Smooth muscle cell (in vitro differentiated cells): Measurements from ENCODE around the gene CCDC12. TPM values are rescaled to one million over a fixed set of nuclear protein-coding genes. Genes with fewer than 3 reads are reported as not detected.

Source experiments
- DNase-seq: peaks from one replicate; lab custom pipeline; 2025; ENCODE audit not compliant: unreplicated experiment; lab: John Stamatoyannopoulos, UW
- H2AFZ ChIP-seq: fragments of 200-600 bp; sonication (generic); 2 replicates; pipeline ENCODE4 v1.6.0; 2016; ENCODE audit warnings: antibody characterized with exemption, low read depth, mild to moderate bottlenecking
- H3F3A ChIP-seq: fragments of 200-600 bp; sonication (generic); 2 replicates; pipeline ENCODE4 v1.6.0; 2017; ENCODE audit warnings: antibody characterized with exemption, low read depth
- H3K27ac ChIP-seq: fragments of 200-600 bp; sonication (generic); 2 replicates; pipeline ENCODE4 v1.5.1; 2016; ENCODE audit warnings: low read depth, mild to moderate bottlenecking
- H3K27me3 ChIP-seq: fragments of 200-600 bp; sonication (generic); 2 replicates; pipeline ENCODE4 v1.6.1; 2016; ENCODE audit warnings: low read depth, mild to moderate bottlenecking
- H3K36me3 ChIP-seq: fragments of 200-600 bp; sonication (generic); 2 replicates; pipeline ENCODE4 v1.5.1; 2016; ENCODE audit warnings: low read depth
- H3K4me1 ChIP-seq: fragments of 200-600 bp; sonication (generic); 2 replicates; pipeline ENCODE4 v1.5.1; 2016; ENCODE audit warnings: low read depth
- H3K4me2 ChIP-seq: fragments of 200-600 bp; sonication (generic); 2 replicates; pipeline ENCODE4 v1.6.0; 2016; ENCODE audit warnings: mild to moderate bottlenecking
- H3K4me3 ChIP-seq: fragments of 200-600 bp; sonication (generic); 2 replicates; pipeline ENCODE4 v1.5.1; 2016; ENCODE audit warnings: mild to moderate bottlenecking
- H3K79me2 ChIP-seq: fragments of 200-600 bp; sonication (generic); 2 replicates; pipeline ENCODE4 v1.6.0; 2016; ENCODE audit warnings: low read depth, mild to moderate bottlenecking
- H3K9ac ChIP-seq: fragments of 200-600 bp; sonication (generic); 2 replicates; pipeline ENCODE4 v1.6.0; 2016; ENCODE audit warnings: low read depth
- H3K9me3 ChIP-seq: fragments of 200-600 bp; sonication (generic); replicated peaks from 2 replicates; pipeline ENCODE4 v1.5.1; 2016; ENCODE audit warnings: low read depth
- H4K20me1 ChIP-seq: fragments of 200-600 bp; sonication (generic); 2 replicates; pipeline ENCODE4 v1.6.0; 2016; ENCODE audit warnings: low read depth
- CTCF ChIP-seq: fragments of 200-600 bp; sonication (generic); IDR thresholded peaks from 2 replicates; pipeline ENCODE4 v1.5.1; 2017; ENCODE audit warnings: borderline replicate concordance, mild to moderate bottlenecking, antibody characterized with exemption; ENCODE audit not compliant: insufficient read depth, poor library complexity, severe bottlenecking
- WGBS: methylation state at CpG from one replicate; pipeline ENCODE4 v1.1.7; 2016; ENCODE audit warnings: low lambda C conversion rate; 5-methylcytosine and 5-hydroxymethylcytosine counted together
- polyA plus RNA-seq: library from polyadenylated mRNA; unstranded; fragments of >200 nt; fragmentation: Nextera tagmentation; extraction: Ambion mirVana; gene quantifications from 2 replicates; pipeline ENCODE4 v1.2.1, GENCODE V29; 2016
- total RNA-seq: library from RNA; depleted of rRNA; stranded (reverse); fragments of >200 nt; gene quantifications from 2 replicates; pipeline ENCODE4 v1.2.3, GENCODE V29; 2014

CCDC12 gene
- total and polyA plus RNA-seq, 2 experiments from 2014 or later: 23.9 to 52.4 TPM

GRCh38 chr3:46962427-46962826, 14.1 kb downstream of the CCDC12 start:
- Histone ChIP-seq H3K9ac (no peak overlapping the region), H3K36me3 (no peaks in the 10 kb centered on the region), H3K9me3 (no peaks in the 10 kb centered on the region), H4K20me1 (peaks cover 90% of the 10 kb centered on the region), H3F3A (peaks cover 6% of the 10 kb centered on the region), H3K4me2 (no peak overlapping the region), H3K79me2 (peaks cover 79% of the 10 kb centered on the region), H3K4me1 (peaks cover 11% of the 10 kb centered on the region), H3K27ac (peak overlapping the region; percentile 26), H3K27me3 (no peaks in the 10 kb centered on the region), H2AFZ (no peak overlapping the region), H3K4me3 (no peak overlapping the region)
- no peak for DNase-seq
- 100% methylated on average over 1 of the region's 1 CpG for WGBS
- no peak for TF ChIP-seq CTCF

- Histone ChIP-seq H3K9me3 (no peaks in the 10 kb centered on the region), H3K27ac (peak overlapping the region; percentile 77), H3K4me2 (peak overlapping the region; percentile 30), H3K9ac (peak overlapping the region; percentile 17), H3K79me2 (peaks cover 79% of the 10 kb centered on the region), H3K36me3 (no peaks in the 10 kb centered on the region), H3K4me1 (peaks cover 11% of the 10 kb centered on the region), H2AFZ (no peak overlapping the region), H3F3A (peaks cover 6% of the 10 kb centered on the region), H3K4me3 (no peak overlapping the region), H3K27me3 (no peaks in the 10 kb centered on the region), H4K20me1 (peaks cover 90% of the 10 kb centered on the region)
- DNase-seq: no peak
- 100% methylated on average over 1 of the region's 1 CpG for WGBS
- TF ChIP-seq CTCF: no peak
Observed at GRCh38 chr3:46960835-46961234, 15.7 kb downstream of the CCDC12 start.

GRCh38 chr3:46960081-46960701, 16.4 kb downstream of the CCDC12 start:
- Histone ChIP-seq H3K4me2 (peak overlapping the region; percentile 30), H3K79me2 (peaks cover 79% of the 10 kb centered on the region), H3K4me1 (peaks cover 11% of the 10 kb centered on the region), H3K27me3 (no peaks in the 10 kb centered on the region), H3K27ac (peak overlapping the region; percentile 77), H3F3A (peaks cover 10% of the 10 kb centered on the region), H3K4me3 (no peak overlapping the region), H4K20me1 (peaks cover 90% of the 10 kb centered on the region), H3K36me3 (no peaks in the 10 kb centered on the region), H3K9ac (peak overlapping the region; percentile 17), H3K9me3 (no peaks in the 10 kb centered on the region), H2AFZ (no peak overlapping the region)
- TF ChIP-seq CTCF: no peak
- no peak for DNase-seq
- WGBS: 68% methylated on average over 4 of the region's 4 CpGs

DNA sequence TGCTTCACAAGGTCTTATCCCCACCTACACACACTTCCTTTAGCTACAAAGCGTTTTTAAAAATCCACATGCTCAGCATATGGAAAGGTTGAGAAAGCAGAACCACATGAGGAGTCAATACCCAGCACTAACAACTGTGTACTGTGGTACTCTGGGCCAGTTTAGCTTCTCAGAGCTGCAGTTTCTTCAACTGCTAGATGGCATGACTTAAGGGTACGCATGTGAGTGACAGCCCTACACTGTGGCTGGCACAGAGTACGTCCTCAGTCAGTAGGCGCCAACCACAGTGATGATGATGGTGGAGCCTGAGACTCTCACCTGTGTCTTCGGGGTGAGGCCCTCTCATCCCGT, 17.4 kb downstream of the CCDC12 start:
- Histone ChIP-seq H4K20me1 (peaks cover 94% of the 10 kb centered on the region), H3K27ac (peak overlapping the region; percentile 77)

More for the DNA sequence above, 17.4 kb downstream of the CCDC12 start:
- peaks cover 84% of the 10 kb centered on the region for H3K79me2 ChIP-seq
- peaks cover 10% of the 10 kb centered on the region for H3F3A ChIP-seq
- peaks cover 11% of the 10 kb centered on the region for H3K4me1 ChIP-seq
- H3K9me3 ChIP-seq: no peaks in the 10 kb centered on the region
- H3K9ac ChIP-seq: no peak overlapping the region
- 81% methylated on average over 6 of the region's 6 CpGs for WGBS
- H3K4me2 ChIP-seq: peak overlapping the region; percentile 10
- no peaks in the 10 kb centered on the region for H3K36me3 ChIP-seq
- H3K27me3 ChIP-seq: no peaks in the 10 kb centered on the region
- no peak for TF ChIP-seq CTCF
- H2AFZ ChIP-seq: no peak overlapping the region
- DNase-seq: no peak
- H3K4me3 ChIP-seq: no peak overlapping the region
